Heart left ventricle (tissue), 13 donors: Measurements from ENCODE around the gene OCIAD1.

Source experiments
- POLR2A ChIP-seq, 2 donors: fragments of 450-650 bp; IDR thresholded peaks; one replicate each; pipeline ENCODE4 v1.6.1; 2017; ENCODE audit warnings: antibody characterized with exemption in 2 of 2, mild to moderate bottlenecking in 2 of 2, moderate library complexity in 2 of 2
- TF ChIP-seq, protein P1 (sequence below), 12 donors: fragments of 200-600 bp; sonication (generic) in 4 of 12; IDR thresholded peaks; one replicate each; pipeline versions ENCODE4 v1.5.0 to v1.8.0; 2018 to 2022; ENCODE audit warnings: antibody characterized with exemption in 12 of 12, mild to moderate bottlenecking in 5 of 12
- donor health status: ischemic (EF 13 %, LVEDD 7.1; RV severe dilation, severe dysfunction).
- donor health status: DM: no; HTN: yes; CAD: no.
- donor health status: DM: no; HTN: no; CAD: no.
- donor health status: ischemic (EF 25% LVEDD 6.9; RV normal size, moderate dysfunction).
- donor health status: ischemic (EF 25% LVEDD 5.7; RV mildly dilated, moderate dysfunction).
- donor health status: ischemic (EF 35%, LVEDD 5.7; RV mildly dilated, moderate dysfunction).
- donor health status: nonischemic (EF 11% LVEDD 7.7; RV severe dilation, severe dysfunction).
- donor health status: DM: yes; HTN: yes; CAD: no.
- donor health status: PGD.
- donor health status: ischemic (EF 29% LVEDD 5.4; RV normal size, mild dysfunction).
- donor health status: nonischemic (EF 23%, LVEDD 6.1; RV moderate dilation, normal function).

DNA sequence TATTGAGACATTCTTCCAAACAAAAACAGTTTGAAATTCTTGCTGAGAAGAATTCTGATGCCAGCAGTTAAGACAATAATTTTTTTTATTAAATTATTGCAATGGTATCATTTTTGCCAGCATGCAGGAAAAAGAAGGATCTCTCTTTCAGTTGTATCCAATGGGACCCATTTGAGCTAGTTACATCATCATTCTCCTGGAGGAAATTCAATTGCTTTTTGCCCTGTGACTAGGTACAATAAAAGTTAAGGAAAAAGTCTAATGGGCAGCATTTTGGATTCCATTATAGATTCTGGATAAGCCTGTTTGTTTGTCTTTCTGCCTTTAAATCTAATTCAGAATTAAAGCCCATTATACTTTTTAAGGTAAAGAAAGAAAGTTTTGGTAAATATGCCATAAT, 40.3 kb upstream of the OCIAD1 start:
- TF ChIP-seq, protein P1, sequence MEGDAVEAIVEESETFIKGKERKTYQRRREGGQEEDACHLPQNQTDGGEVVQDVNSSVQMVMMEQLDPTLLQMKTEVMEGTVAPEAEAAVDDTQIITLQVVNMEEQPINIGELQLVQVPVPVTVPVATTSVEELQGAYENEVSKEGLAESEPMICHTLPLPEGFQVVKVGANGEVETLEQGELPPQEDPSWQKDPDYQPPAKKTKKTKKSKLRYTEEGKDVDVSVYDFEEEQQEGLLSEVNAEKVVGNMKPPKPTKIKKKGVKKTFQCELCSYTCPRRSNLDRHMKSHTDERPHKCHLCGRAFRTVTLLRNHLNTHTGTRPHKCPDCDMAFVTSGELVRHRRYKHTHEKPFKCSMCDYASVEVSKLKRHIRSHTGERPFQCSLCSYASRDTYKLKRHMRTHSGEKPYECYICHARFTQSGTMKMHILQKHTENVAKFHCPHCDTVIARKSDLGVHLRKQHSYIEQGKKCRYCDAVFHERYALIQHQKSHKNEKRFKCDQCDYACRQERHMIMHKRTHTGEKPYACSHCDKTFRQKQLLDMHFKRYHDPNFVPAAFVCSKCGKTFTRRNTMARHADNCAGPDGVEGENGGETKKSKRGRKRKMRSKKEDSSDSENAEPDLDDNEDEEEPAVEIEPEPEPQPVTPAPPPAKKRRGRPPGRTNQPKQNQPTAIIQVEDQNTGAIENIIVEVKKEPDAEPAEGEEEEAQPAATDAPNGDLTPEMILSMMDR (IDR thresholded peaks at IDR 0.05): no peak
- TF ChIP-seq POLR2A (IDR thresholded peaks at IDR 0.05): no peak
